Measurements from ENCODE around the gene DAPK2.

Gene DAPK2

DNA sequence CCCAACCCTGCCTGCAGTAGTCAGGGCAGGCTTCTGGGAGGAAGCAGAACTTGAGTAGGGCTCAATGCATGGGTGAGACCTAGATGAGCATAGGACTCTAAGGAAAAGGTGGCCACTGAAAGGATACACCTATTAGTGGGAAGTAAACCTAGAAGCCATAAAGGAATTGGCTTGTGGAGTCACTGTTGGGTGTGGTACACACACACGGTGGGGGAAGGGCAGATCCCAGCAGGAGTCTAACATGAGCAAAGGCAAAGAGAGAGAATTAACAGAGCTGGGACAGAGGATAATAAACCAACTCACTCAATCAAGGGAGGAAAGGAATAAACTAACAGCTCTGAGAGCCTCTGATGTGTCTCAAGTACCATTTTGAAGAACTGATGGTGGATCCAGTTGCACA lies 23.1 kb downstream of the DAPK2 start:
- no peak for DNase-seq (ENCODE audit: low spot score)

DNA sequence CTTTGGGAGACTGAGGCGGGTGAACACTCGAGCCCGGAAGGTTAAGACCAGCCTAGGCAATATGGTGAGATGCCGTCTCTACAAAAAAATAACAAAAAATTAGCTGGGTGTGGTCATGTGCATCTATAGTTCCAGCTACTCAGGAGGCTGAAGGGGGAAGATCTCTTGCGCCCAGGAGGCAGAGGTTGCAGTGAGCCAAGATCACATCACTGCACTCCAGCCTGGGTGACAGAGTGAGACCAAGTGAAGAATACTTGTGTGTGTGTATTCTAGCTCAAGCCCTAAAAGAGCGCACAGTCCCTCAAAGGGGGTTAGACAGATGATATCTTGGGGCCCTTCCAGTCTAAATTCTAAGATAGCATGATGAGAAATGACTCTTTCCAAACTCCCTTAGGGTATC lies 23.7 kb downstream of the DAPK2 start:
- DNase-seq (ENCODE audit: low spot score) = no peak

- no peak for DNase-seq (ENCODE audit: low spot score)
These were observed 26.5 kb downstream of the DAPK2 start for GRCh38 chr15:64019764-64020163.

DNA sequence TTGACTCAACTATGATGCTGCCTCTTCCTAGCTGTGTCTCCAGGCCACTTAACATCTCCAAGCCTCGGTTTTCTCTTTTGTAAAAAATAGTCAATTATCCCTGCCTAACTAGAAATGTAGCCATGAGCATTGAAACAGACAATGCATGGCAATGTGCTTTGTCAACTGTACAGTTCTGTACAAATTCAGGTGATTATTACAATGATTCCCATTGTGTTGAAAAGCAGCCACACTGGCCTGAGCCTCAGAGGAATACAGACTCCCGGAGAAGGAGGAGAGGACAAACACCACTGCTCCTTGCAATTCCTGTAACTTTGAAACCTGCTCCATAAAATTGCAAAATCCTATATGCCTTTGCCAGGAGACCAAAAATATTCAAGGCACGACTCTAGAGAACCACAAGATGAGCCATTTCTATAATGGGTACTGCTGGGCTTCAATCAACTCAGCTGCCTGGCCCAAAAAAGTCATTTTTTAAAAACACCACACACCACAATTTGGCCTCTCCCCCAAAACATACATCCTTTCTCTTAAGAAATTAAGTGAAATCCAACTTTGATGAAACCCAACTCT lies 28.6 kb downstream of the DAPK2 start:
- no peak for DNase-seq (ENCODE audit: low spot score)

GRCh38 chr15:64017082-64017588 lies 29.1 kb downstream of the DAPK2 start:
- no peak for DNase-seq (ENCODE audit: low spot score)

DNA sequence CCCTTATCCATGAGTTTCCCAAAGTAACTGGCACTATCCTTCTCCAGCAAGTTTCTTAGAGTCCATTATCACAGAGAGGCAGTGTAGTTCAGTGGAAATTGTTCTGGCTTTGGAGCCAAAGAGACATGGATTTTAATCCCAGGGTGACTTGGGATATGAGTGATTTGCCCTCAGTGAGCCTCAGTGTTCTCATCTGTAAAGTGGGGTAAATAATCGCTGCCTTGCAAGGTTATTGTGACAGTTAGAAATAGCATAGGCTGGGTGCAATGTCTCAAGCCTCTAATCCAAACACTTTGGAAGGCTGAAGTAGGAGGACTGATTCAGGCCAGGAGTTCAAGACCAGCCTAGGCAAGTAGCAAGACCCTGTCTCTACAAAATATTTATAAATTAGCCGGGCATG lies 30.0 kb downstream of the DAPK2 start:
- DNase-seq (ENCODE audit: low spot score) = no peak

DNA sequence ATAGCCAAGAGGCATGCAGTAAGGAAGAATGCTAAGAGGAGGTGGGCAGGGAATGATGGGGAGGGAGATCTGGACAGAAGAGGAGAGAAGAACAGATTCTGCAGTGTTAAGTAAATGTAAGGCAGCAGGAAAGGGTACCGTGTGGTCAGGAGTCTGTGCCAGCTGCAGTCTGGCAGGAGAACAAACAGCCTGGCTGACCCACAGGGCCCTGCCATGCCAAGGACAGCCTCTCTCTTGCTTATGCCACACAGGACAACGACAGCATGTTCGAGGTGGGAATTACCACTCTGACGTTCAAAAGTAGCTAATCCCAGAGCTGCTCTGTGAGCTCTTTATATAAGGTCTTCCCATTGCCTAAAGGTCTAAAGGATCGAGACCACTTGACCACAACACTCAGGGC lies 31.3 kb downstream of the DAPK2 start:
- no peak for DNase-seq (ENCODE audit: low spot score)

GRCh38 chr15:64013179-64014062 lies 32.9 kb downstream of the DAPK2 start:
- no peak for DNase-seq (ENCODE audit: low spot score)

- DNase-seq (ENCODE audit: low spot score) = no peak
These were observed 34.5 kb downstream of the DAPK2 start for GRCh38 chr15:64011736-64012135.

GRCh38 chr15:64010719-64011118 lies 35.6 kb downstream of the DAPK2 start:
- DNase-seq (ENCODE audit: low spot score) = no peak

- DNase-seq (ENCODE audit: low spot score) = no peak
These were observed 36.5 kb downstream of the DAPK2 start for GRCh38 chr15:64009798-64010261.

DNA sequence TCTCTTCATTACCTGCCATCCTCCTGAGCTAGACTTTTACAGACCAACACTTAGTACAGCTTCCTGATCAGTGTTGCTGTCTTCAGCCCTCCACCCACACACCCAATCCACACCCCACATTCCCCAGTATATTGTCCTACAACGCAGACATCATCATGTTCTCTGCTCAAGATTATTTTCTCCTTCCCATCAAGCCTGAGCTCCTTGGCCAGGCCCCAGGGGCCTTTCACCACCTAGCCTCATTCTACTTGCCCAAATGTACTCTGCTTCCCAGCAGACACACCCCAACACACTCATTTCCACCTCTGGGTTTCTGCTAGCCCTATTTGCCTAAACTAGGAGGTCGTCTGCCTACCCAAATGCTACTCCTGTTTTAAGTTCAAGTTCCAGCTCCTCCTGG lies 37.0 kb downstream of the DAPK2 start:
- DNase-seq (ENCODE audit: low spot score) = no peak

GRCh38 chr15:64008177-64008576 lies 38.1 kb downstream of the DAPK2 start:
- DNase-seq (ENCODE audit: low spot score) = no peak

GRCh38 chr15:64006642-64007041 lies 39.6 kb downstream of the DAPK2 start:
- no peak for DNase-seq (ENCODE audit: low spot score)

DNA sequence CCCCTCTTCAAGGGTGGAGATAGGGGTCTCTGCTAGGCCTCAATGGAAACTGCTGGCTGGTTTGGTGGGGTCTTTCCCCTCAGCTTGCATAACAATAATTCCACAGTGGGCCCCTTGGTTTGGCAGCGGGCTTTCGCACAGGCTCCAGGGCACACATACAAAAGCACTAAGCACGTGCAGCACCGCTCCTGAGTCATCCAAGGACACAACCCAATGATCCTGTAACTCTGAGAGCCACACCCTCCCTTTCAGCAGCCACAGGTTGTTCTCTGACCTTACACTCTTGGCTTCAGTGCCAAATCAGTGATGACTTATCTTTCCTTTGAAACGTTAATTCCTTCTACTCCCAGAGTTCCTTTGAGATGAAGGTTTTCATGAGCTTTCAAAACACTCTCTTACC lies 41.7 kb downstream of the DAPK2 start:
- no peak for DNase-seq (ENCODE audit: low spot score)

DNA sequence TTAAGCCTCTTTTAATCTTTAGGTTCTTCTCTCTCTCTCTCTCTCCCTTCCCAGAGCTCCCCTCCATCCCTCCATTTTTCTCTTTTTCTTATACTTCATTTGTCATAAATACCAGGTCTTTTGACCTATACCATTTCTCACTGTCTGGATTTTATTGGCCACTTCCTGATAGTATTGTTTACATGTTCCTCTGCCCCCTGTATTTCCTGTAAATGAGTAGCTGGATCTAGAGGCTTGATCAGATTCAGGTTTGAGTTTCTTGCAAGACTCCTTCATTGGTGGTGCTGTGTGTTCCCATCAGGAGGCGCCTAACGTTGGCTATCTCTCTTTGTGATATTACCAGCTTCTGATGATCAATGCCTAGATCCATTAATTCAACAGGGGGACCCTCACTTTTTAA lies 42.2 kb downstream of the DAPK2 start:
- no peak for DNase-seq (ENCODE audit: low spot score)

GRCh38 chr15:64003182-64003581 lies 43.1 kb downstream of the DAPK2 start:
- DNase-seq (ENCODE audit: low spot score) = no peak

DNA sequence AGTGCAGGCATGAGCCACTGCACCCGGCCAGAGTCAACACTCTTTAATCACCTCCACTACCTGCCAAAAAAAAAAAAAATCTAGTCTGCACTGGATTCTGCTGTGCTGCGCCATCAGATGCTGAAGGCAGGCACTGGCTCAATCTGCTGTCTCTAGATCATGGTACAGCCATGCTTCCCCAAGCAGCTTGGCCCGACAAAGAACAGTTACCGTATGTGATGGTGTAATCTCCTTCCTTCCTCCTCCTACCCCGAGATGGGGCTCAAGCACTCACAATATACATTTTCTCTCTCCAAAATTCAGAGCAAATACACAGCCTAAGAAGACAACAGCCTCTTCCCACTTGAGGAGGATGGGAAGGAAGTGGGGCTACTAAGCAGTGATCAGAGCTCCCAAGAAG lies 45.1 kb downstream of the DAPK2 start:
- no peak for DNase-seq (ENCODE audit: low spot score)

DNA sequence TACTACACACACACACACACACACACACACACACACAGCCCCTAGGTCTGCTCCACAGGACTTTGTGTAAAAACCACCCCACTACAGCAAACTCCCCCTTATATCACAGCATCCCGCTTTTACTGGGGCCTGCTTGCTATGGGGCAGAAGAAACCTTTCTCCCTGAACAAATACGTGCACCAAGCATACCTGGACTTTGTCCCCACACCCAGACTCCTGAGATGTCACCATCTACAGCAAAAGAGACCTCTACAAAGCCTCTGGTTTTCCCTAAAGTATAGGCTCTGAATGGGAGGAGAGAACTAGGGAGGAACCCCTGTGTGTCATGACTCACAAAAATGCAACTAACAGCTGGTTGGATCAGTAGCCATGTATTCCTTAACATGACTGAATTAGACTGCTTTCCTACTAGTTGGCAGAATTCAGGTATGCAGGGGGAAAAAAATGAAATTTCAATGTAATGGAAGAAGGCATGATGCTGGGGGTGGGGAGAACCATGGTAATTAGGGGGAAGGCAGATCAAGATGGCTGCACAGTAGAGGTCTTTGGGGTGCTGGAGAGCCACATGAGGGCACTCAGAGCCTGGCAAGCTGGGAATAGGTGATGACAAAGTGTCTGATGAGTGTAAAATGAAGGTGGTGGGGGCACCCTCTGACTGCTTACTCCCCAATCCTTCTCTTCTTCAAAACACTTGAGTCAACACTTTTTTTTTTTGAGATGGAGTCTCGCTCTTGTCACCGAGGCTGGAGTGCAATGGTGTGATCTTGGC lies 45.9 kb downstream of the DAPK2 start:
- DNase-seq (ENCODE audit: low spot score) = no peak

DNA sequence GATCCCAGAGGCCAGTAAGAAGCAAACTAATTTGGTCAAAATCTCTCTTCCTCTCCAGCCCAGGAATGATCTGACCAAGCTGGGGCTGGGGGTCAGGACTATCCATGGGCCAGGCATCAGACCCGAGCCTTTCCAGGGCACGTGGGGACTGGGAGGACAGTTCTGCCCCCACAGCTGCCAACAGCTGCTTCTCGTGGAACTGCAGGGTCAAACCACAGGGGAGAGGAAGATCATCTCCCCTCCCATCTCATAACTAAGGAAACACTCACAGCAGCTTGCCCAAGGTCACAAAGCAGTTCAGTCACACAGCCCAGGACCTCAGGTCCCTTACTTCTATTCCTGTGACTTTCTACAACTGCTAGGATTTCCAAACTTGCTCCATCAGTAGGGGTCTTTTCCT lies 47.1 kb downstream of the DAPK2 start:
- DNase-seq (ENCODE audit: low spot score) = no peak

DNA sequence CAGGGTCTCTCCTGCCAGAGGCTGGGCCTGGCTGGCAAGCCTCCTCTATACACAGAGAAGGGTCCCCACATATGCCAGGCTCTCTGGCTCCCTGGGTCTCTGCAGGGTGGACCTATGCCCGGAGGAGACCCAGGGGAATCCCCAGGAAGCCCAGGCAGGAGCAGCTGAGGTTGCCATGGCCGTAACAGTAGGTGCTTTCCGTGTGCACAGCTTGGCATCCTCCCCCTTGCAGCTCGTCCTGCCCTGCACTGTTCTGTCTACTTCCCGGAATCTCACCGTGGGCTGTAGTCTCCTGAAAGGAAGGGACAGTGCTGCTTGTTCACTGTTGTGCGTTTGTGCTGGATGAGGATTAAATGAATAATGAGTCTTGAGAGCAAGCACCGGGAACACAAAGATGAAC lies 47.8 kb downstream of the DAPK2 start:
- DNase-seq (ENCODE audit: low spot score) = no peak

- no peak for DNase-seq (ENCODE audit: low spot score)
These were observed 48.4 kb downstream of the DAPK2 start for GRCh38 chr15:63997715-63998442.

Data from hematopoietic multipotent progenitor cell treated with erythropoietin and hydrocortisone succinate and interleukin-3 and kit ligand, for 17 days (in vitro differentiated cells).